Caco-2 (cell line): Measurements from ENCODE around the gene GJA9. TPM values are rescaled to one million over a fixed set of nuclear protein-coding genes. Genes with fewer than 3 reads are reported as not detected.
"Not testable (repeated sequence)": the region's sequence is repeated elsewhere in the genome, so short reads cannot be mapped to it uniquely, and the experiment has no call there.

Source experiments
- BruUV-seq: library from RNA; stranded (reverse); fragments of 400-500 nt; replicated peaks from 2 replicates; lab custom pipeline; 2021; lab: Mats Ljungman, UMichigan
- CTCF ChIA-PET: fragments of 300-600 bp; sonication (Branson Sonifier 250); formaldehyde crosslinking; loops from one replicate; lab custom pipeline; 2022; ENCODE audit warnings: antibody characterized with exemption; lab: Charles Lee
- POLR2A ChIA-PET: fragments of 300-600 bp; sonication (Branson Sonifier 250); formaldehyde crosslinking; loops from one replicate; lab custom pipeline; 2022; ENCODE audit warnings: antibody characterized with exemption; lab: Charles Lee
- DNase-seq, 2 experiments: peaks; one replicate each; pipeline versions ENCODE4 v3.0.0 to v3.0.0-alpha.2; 2020 to 2022
- H3K27me3 ChIP-seq: replicated peaks from 2 replicates; pipeline ENCODE4 v1.6.0; 2011; ENCODE audit warnings: low read length; ENCODE audit not compliant: control insufficient read depth, insufficient read depth
- H3K36me3 ChIP-seq: 2 replicates; pipeline ENCODE4 v1.5.1; 2011; ENCODE audit warnings: low read length; ENCODE audit not compliant: control insufficient read depth, insufficient read depth
- H3K4me1 ChIP-seq: fragments of 250-450 bp; sonication (Bioruptor Pico); 2 replicates; pipeline ENCODE4 v1.5.1; 2020; ENCODE audit warnings: mild to moderate bottlenecking
- H3K4me3 ChIP-seq: 2 replicates; pipeline ENCODE4 v1.5.1; 2011; ENCODE audit warnings: low read depth, mild to moderate bottlenecking, control low read depth, low read length
- H3K9me3 ChIP-seq: fragments of 250-450 bp; sonication (Bioruptor Pico); 2 replicates; pipeline ENCODE4 v1.5.1; 2020; ENCODE audit warnings: mild to moderate bottlenecking, moderate library complexity
- H3K27ac Mint-ChIP-seq: one replicate; pipeline ENCODE4 v1.8.0; 2022; ENCODE audit warnings: mixed read lengths; ENCODE audit not compliant: unreplicated experiment
- H3K27me3 Mint-ChIP-seq: one replicate; pipeline ENCODE4 v1.8.0; 2022; ENCODE audit warnings: mixed read lengths; ENCODE audit not compliant: insufficient read depth, unreplicated experiment
- H3K36me3 Mint-ChIP-seq: one replicate; pipeline ENCODE4 v1.8.0; 2022; ENCODE audit warnings: mild to moderate bottlenecking, mixed read lengths; ENCODE audit not compliant: insufficient read depth, unreplicated experiment
- H3K4me1 Mint-ChIP-seq: one replicate; pipeline ENCODE4 v1.8.0; 2022; ENCODE audit warnings: low read depth, mixed read lengths; ENCODE audit not compliant: unreplicated experiment
- H3K4me3 Mint-ChIP-seq: one replicate; pipeline ENCODE4 v1.8.0; 2022; ENCODE audit warnings: mild to moderate bottlenecking, moderate library complexity, mixed read lengths; ENCODE audit not compliant: unreplicated experiment
- H3K9me3 Mint-ChIP-seq: one replicate; pipeline ENCODE4 v1.8.0; 2022; ENCODE audit warnings: mixed read lengths; ENCODE audit not compliant: unreplicated experiment
- CTCF ChIP-seq, 2 experiments: fragments of 200-600 bp in 1 of 2; IDR thresholded peaks; 1 replicate in 1 of 2; 2 replicates in 1 of 2; pipeline versions ENCODE4 v1.5.1 to v1.8.0; 2011 to 2022; ENCODE audit warnings: antibody characterized with exemption in 1 of 2, control low read depth in 1 of 2, inconsistent platforms in 1 of 2, low read depth in 1 of 2, low read length in 1 of 2, mild to moderate bottlenecking in 1 of 2, moderate library complexity in 1 of 2; ENCODE audit not compliant: insufficient read depth in 1 of 2, severe bottlenecking in 1 of 2, unreplicated experiment in 1 of 2
- intact Hi-C: fragments of 100-400 bp; cut with micrococcal nuclease; formaldehyde crosslinking; loops from one replicate; pipeline ENCODE4 v1.10.0; 2022; ENCODE audit not compliant: unreplicated experiment
- total RNA-seq: library from RNA; stranded (reverse); gene quantifications from 2 replicates; pipeline ENCODE4 v1.2.3, GENCODE V29; 2022

Gene GJA9
- total RNA-seq, 1 experiment from 2014 or later, result not detected

GRCh38 chr1:38917337-38917736 is 36.0 kb upstream of the GJA9 start:
- Mint-ChIP-seq H3K27me3 (no peaks in the 10 kb centered on the region), H3K9me3 (no peaks in the 10 kb centered on the region), H3K4me3 (no peak overlapping the region), H3K4me1 (no peaks in the 10 kb centered on the region), H3K36me3 (no peaks in the 10 kb centered on the region), H3K27ac (no peak overlapping the region)
- ChIA-PET CTCF (no interaction called here), POLR2A (no interaction called here)
- DNase-seq, result no peak
- no peak overlapping the region for H3K4me3 ChIP-seq
- intact Hi-C loops, result loop anchor here (10.0 kb wide), 1 partner anchor 177 kb away; no protein-coding TSS in a partner anchor
- BruUV-seq, result no TSS peak
- H3K9me3 ChIP-seq, result no peaks in the 10 kb centered on the region
- H3K27me3 ChIP-seq, result no peaks in the 10 kb centered on the region
- H3K36me3 ChIP-seq, result no peaks in the 10 kb centered on the region
- TF ChIP-seq CTCF (IDR thresholded peaks at IDR 0.05; ENCODE audit: insufficient read depth in 1 of 2, low read depth in 1 of 2, low read length in 1 of 2, severe bottlenecking in 1 of 2, unreplicated experiment in 1 of 2), result no peak
- peaks cover 4% of the 10 kb centered on the region; the same call in 1 of the 2 replicates for H3K4me1 ChIP-seq

- H3K36me3 Mint-ChIP-seq, result no peaks in the 10 kb centered on the region
- intact Hi-C loops, result loop anchor here (10.0 kb wide), 1 partner anchor 179 kb away; no protein-coding TSS in a partner anchor
- H3K9me3 Mint-ChIP-seq, result no peaks in the 10 kb centered on the region
- no peak for TF ChIP-seq CTCF (IDR thresholded peaks at IDR 0.05; ENCODE audit: insufficient read depth in 1 of 2, low read depth in 1 of 2, low read length in 1 of 2, severe bottlenecking in 1 of 2, unreplicated experiment in 1 of 2)
- no peak overlapping the region for H3K27ac Mint-ChIP-seq
- POLR2A ChIA-PET, result no interaction called here
- no peak overlapping the region for H3K4me3 Mint-ChIP-seq
- DNase-seq, result peak; percentile 43 to 56
- Histone ChIP-seq H3K9me3 (no peaks in the 10 kb centered on the region), H3K4me3 (no peak overlapping the region), H3K4me1 (peaks cover 4% of the 10 kb centered on the region; the same call in 1 of the 2 replicates), H3K27me3 (no peaks in the 10 kb centered on the region), H3K36me3 (no peaks in the 10 kb centered on the region)
- H3K4me1 Mint-ChIP-seq, result no peaks in the 10 kb centered on the region
- H3K27me3 Mint-ChIP-seq, result no peaks in the 10 kb centered on the region
- CTCF ChIA-PET, result no interaction called here
- no TSS peak for BruUV-seq
Observed at GRCh38 chr1:38915352-38915948, 34.1 kb upstream of the GJA9 start.

GRCh38 chr1:38914908-38915307 is 33.5 kb upstream of the GJA9 start:
- H3K4me1 Mint-ChIP-seq, H3K9me3 Mint-ChIP-seq, H3K27ac Mint-ChIP-seq, H3K9me3 ChIP-seq, H3K36me3 ChIP-seq, H3K27me3 Mint-ChIP-seq, DNase-seq, H3K4me3 ChIP-seq, H3K27me3 ChIP-seq, BruUV-seq, CTCF ChIA-PET, H3K4me1 ChIP-seq, H3K4me3 Mint-ChIP-seq, H3K36me3 Mint-ChIP-seq, POLR2A ChIA-PET: not testable (repeated sequence)
- intact Hi-C loops, result loop anchor here (10.0 kb wide), 1 partner anchor 180 kb away; no protein-coding TSS in a partner anchor
